HG02870 (cell line): ENCODE data around the gene GATA2.

Experiments used
- ATAC-seq: cut with Tn5 transposase; IDR thresholded peaks from one replicate; pipeline ENCODE4 v1.9.1; 2021; ENCODE audit warnings: mild to moderate bottlenecking, moderate library complexity; ENCODE audit not compliant: unreplicated experiment

GATA2 gene

GRCh38 chr3:128436214-128436613, 56.8 kb downstream of the GATA2 start:
- ATAC-seq = no peak

GRCh38 chr3:128435561-128435960, 57.4 kb downstream of the GATA2 start:
- ATAC-seq = no peak

GRCh38 chr3:128435058-128435457, 57.9 kb downstream of the GATA2 start:
- ATAC-seq = no peak

GRCh38 chr3:128434524-128434923, 58.5 kb downstream of the GATA2 start:
- ATAC-seq = no peak

- ATAC-seq = no peak
Measured at GRCh38 chr3:128433837-128434165, 59.2 kb downstream of the GATA2 start.

GRCh38 chr3:128432971-128433836, 59.8 kb downstream of the GATA2 start:
- ATAC-seq = no peak

GRCh38 chr3:128432301-128432970, 60.6 kb downstream of the GATA2 start:
- ATAC-seq = no peak

- ATAC-seq = no peak
Measured at GRCh38 chr3:128431803-128432300, 61.1 kb downstream of the GATA2 start.

GRCh38 chr3:128430731-128431130, 62.3 kb downstream of the GATA2 start:
- no peak for ATAC-seq

GRCh38 chr3:128430301-128430700, 62.7 kb downstream of the GATA2 start:
- ATAC-seq = no peak

GRCh38 chr3:128429751-128430150, 63.2 kb downstream of the GATA2 start:
- ATAC-seq = no peak
